Sigmoid colon (tissue), 7 donors: Measurements from ENCODE around the gene IL3. TPM values are rescaled to one million over a fixed set of nuclear protein-coding genes. Genes with fewer than 3 reads are reported as not detected.
A peak's percentile ranks its signal among the peaks of the same experiment; 100 is the strongest.
"Not testable (repeated sequence)": the region's sequence is repeated elsewhere in the genome, so short reads cannot be mapped to it uniquely, and the experiment has no call there.

Experiments
- DNase-seq: peaks from one replicate; pipeline ENCODE4 v3.0.0-alpha.2; 2019
- H3K27ac ChIP-seq, 4 donors: fragments of 200-600 bp; sonication (generic); one replicate each; pipeline ENCODE4 v1.5.1; 2016 to 2019; ENCODE audit warnings: mild to moderate bottlenecking in 1 of 4
- H3K27me3 ChIP-seq, 3 donors: fragments of 200-600 bp; sonication (generic); one replicate each; pipeline ENCODE4 v1.5.1; 2019; ENCODE audit warnings: mild to moderate bottlenecking in 1 of 3
- H3K36me3 ChIP-seq, 4 donors: fragments of 200-600 bp; sonication (generic); one replicate each; pipeline ENCODE4 v1.5.1; 2016 to 2019
- H3K4me1 ChIP-seq, 4 donors: fragments of 200-600 bp; sonication (generic); one replicate each; pipeline ENCODE4 v1.5.1; 2017 to 2019
- H3K4me3 ChIP-seq, 4 donors: fragments of 200-600 bp; sonication (generic); one replicate each; pipeline ENCODE4 v1.5.1; 2017 to 2019; ENCODE audit warnings: mild to moderate bottlenecking in 2 of 4, moderate library complexity in 1 of 4
- H3K9me3 ChIP-seq, 4 donors: fragments of 200-600 bp in 3 of 4; sonication (generic) in 3 of 4; one replicate each; pipeline versions ENCODE4 v1.5.1 to v1.6.1; 2013 to 2019
- EP300 ChIP-seq, 4 donors: sonication (generic); formaldehyde crosslinking; IDR thresholded peaks; one replicate each; pipeline ENCODE4 v1.6.1; 2017; ENCODE audit warnings: antibody characterized with exemption in 4 of 4
- POLR2A ChIP-seq, 2 donors: fragments of 450-650 bp; IDR thresholded peaks; one replicate each; pipeline ENCODE4 v1.6.1; 2016; ENCODE audit warnings: antibody characterized with exemption in 2 of 2, mild to moderate bottlenecking in 2 of 2, moderate library complexity in 2 of 2
- POLR2AphosphoS5 ChIP-seq, 4 donors: sonication (generic); formaldehyde crosslinking; IDR thresholded peaks; one replicate each; pipeline ENCODE4 v1.6.1; 2017; ENCODE audit warnings: antibody characterized with exemption in 4 of 4
- WGBS, 2 donors: extraction: QIAGEN DNeasy Blood & Tissue Kit; methylation state at CpG; one replicate each; pipeline ENCODE4 v1.1.7; 2013; 5-methylcytosine and 5-hydroxymethylcytosine counted together
- intact Hi-C: fragments of 100-400 bp; cut with DNase I; formaldehyde crosslinking; loops from one replicate; pipeline ENCODE4 v1.15.1; 2023
- polyA plus RNA-seq, 3 donors: library from polyadenylated mRNA; stranded (reverse); fragments of 200-250 nt; gene quantifications; one replicate each; pipeline ENCODE4 v1.2.3, GENCODE V29; 2013
- total RNA-seq, 4 donors: library from RNA; depleted of rRNA; stranded (reverse); fragments of >200 nt; gene quantifications; one replicate each; pipeline ENCODE4 v1.1.0, GENCODE V29; 2016
- TF ChIP-seq, protein P1 (sequence below), 4 experiments: fragments of 450-650 bp in 3 of 4; fragments of 200-600 bp in 1 of 4; IDR thresholded peaks; one replicate each; pipeline ENCODE4 v1.5.1; 2016 to 2019; ENCODE audit warnings: antibody characterized with exemption in 4 of 4, mild to moderate bottlenecking in 3 of 4, moderate library complexity in 2 of 4
- donor health status: healthy with polysubstance abuse.
- donor health status: Bipolar disorder and iron deficiency.
- donor health status: healthy.

Gene IL3
- total and polyA plus RNA-seq, 7 donors, result not detected

DNA sequence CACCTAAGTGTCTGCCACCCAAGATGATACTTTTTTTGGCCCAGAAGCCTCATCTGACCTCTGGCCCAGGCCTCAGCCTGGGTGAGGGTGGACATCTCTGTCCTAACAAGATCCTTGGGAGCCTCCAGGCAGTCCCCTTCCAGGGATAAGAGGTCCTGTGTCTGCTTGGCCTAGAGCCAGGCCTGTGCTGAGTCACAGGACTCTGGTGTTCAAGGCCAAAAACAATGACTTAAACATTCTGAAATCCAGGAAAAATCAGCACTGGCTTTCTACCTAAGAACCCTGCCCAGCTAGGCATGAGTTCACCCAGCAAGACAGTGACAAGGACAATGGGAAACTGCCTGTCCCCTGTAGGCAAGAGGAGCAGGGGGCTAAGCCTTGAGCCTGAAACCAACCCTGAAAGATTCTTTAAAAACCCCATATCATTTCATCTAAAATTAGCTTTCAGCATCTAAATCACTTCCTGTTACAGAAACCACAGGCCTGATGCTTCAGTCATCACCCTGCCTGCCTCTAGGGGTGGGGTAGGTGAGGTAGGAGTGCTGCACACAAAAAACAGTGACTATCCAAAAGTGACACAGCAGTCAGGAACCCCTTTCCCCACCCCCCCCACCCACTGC is 43.0 kb downstream of the IL3 start:
- intact Hi-C loops, result no loop called here

GRCh38 chr5:132103969-132104391 is 43.5 kb downstream of the IL3 start:
- WGBS, 2 donors, result 50 to 84% methylated on average over 6 of the region's 6 CpGs
- Histone ChIP-seq H3K36me3 (no peaks in the 10 kb centered on the region), H3K4me1 (peaks cover 0 to 10% (median 4%) of the 10 kb centered on the region in 4 donors), H3K9me3 (no peaks in the 10 kb centered on the region), H3K27ac (peak overlapping the region in 1 of 4 donors; percentile 31), H3K27me3 (no peaks in the 10 kb centered on the region), H3K4me3 (no peak overlapping the region)
- TF ChIP-seq, protein P1, sequence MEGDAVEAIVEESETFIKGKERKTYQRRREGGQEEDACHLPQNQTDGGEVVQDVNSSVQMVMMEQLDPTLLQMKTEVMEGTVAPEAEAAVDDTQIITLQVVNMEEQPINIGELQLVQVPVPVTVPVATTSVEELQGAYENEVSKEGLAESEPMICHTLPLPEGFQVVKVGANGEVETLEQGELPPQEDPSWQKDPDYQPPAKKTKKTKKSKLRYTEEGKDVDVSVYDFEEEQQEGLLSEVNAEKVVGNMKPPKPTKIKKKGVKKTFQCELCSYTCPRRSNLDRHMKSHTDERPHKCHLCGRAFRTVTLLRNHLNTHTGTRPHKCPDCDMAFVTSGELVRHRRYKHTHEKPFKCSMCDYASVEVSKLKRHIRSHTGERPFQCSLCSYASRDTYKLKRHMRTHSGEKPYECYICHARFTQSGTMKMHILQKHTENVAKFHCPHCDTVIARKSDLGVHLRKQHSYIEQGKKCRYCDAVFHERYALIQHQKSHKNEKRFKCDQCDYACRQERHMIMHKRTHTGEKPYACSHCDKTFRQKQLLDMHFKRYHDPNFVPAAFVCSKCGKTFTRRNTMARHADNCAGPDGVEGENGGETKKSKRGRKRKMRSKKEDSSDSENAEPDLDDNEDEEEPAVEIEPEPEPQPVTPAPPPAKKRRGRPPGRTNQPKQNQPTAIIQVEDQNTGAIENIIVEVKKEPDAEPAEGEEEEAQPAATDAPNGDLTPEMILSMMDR (IDR thresholded peaks at IDR 0.05), result no peak
- TF ChIP-seq POLR2A (IDR thresholded peaks at IDR 0.05) (no peak), POLR2AphosphoS5 (IDR thresholded peaks at IDR 0.05) (no peak), EP300 (IDR thresholded peaks at IDR 0.05) (no peak)
- intact Hi-C loops, result no loop called here
- DNase-seq, result no peak

More for the DNA sequence above, 43.0 kb downstream of the IL3 start:
- H3K4me1 ChIP-seq, result peaks cover 0 to 10% (median 4%) of the 10 kb centered on the region in 4 donors
- DNase-seq, result peak; percentile 88
- no peak overlapping the region for H3K4me3 ChIP-seq
- no peaks in the 10 kb centered on the region for H3K27me3 ChIP-seq
- TF ChIP-seq POLR2A (IDR thresholded peaks at IDR 0.05), result no peak
- TF ChIP-seq, protein P1 (IDR thresholded peaks at IDR 0.05), result no peak
- no peak for TF ChIP-seq EP300 (IDR thresholded peaks at IDR 0.05)
- no peak for TF ChIP-seq POLR2AphosphoS5 (IDR thresholded peaks at IDR 0.05)
- H3K9me3 ChIP-seq, result no peaks in the 10 kb centered on the region
- no peaks in the 10 kb centered on the region for H3K36me3 ChIP-seq
- peak overlapping the region in 1 of 4 donors; percentile 31 for H3K27ac ChIP-seq

DNA sequence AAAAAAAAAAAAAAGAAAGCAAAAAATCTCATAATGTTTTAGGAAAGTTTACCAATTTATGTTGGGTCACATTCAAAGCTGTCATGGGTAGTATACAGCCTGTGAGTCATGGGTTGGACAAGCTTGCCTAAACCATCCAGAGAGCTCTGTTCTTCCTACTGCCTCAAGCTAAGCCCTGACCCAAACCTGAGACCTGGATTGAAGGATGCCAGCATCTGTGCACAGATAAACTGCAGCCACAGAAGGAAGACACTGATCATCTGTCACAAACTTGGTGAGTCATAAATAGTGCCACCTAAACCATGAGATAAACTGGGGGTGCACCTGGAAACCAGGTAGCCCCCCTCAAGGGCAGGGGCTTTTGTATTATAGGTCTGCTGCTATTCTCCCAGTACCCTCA is 44.1 kb downstream of the IL3 start:
- no peak for DNase-seq
- Histone ChIP-seq H3K36me3 (no peaks in the 10 kb centered on the region), H3K4me1 (peaks cover 0 to 10% (median 4%) of the 10 kb centered on the region in 4 donors), H3K9me3 (no peaks in the 10 kb centered on the region), H3K27me3 (no peaks in the 10 kb centered on the region), H3K27ac (no peak overlapping the region), H3K4me3 (no peak overlapping the region)
- no peak for TF ChIP-seq POLR2A (IDR thresholded peaks at IDR 0.05)
- TF ChIP-seq POLR2AphosphoS5 (IDR thresholded peaks at IDR 0.05), result no peak
- TF ChIP-seq, protein P1 (IDR thresholded peaks at IDR 0.05), result no peak
- no peak for TF ChIP-seq EP300 (IDR thresholded peaks at IDR 0.05)
- intact Hi-C loops, result no loop called here

- WGBS, 2 donors, result 96 to 98% methylated on average over 3 of the region's 3 CpGs
- Histone ChIP-seq H3K4me1 (peaks cover 0 to 10% (median 4%) of the 10 kb centered on the region in 4 donors), H3K27ac (no peak overlapping the region), H3K9me3 (no peaks in the 10 kb centered on the region), H3K27me3 (no peaks in the 10 kb centered on the region), H3K36me3 (no peaks in the 10 kb centered on the region), H3K4me3 (no peak overlapping the region)
- no peak for DNase-seq
- intact Hi-C loops, result no loop called here
- TF ChIP-seq POLR2AphosphoS5 (IDR thresholded peaks at IDR 0.05) (no peak), POLR2A (IDR thresholded peaks at IDR 0.05) (no peak)
Measured at GRCh38 chr5:132105688-132106087, 45.2 kb downstream of the IL3 start.

- intact Hi-C loops, H3K27ac ChIP-seq, H3K4me1 ChIP-seq, H3K36me3 ChIP-seq, DNase-seq, H3K4me3 ChIP-seq, H3K27me3 ChIP-seq, H3K9me3 ChIP-seq: not testable (repeated sequence)
- WGBS, 2 donors, result 96 to 97% methylated on average over 1 of the region's 1 CpG
Measured at GRCh38 chr5:132108495-132108894, 48.0 kb downstream of the IL3 start.

GRCh38 chr5:132108957-132109356 is 48.5 kb downstream of the IL3 start:
- H3K27ac ChIP-seq, H3K4me3 ChIP-seq, H3K9me3 ChIP-seq, H3K36me3 ChIP-seq, intact Hi-C loops, H3K27me3 ChIP-seq, H3K4me1 ChIP-seq, DNase-seq: not testable (repeated sequence)
- 93 to 97% methylated on average over 3 of the region's 4 CpGs for WGBS, 2 donors
